ENCODE measurements around the gene CD46.

CD46 gene

GRCh38 chr1:207814469-207814868, 62.6 kb downstream of the CD46 start:
- DNase-seq (ENCODE audit: low spot score) = no peak

- DNase-seq (ENCODE audit: low spot score) = no peak
These were observed 63.6 kb downstream of the CD46 start for GRCh38 chr1:207815466-207815865.

DNA sequence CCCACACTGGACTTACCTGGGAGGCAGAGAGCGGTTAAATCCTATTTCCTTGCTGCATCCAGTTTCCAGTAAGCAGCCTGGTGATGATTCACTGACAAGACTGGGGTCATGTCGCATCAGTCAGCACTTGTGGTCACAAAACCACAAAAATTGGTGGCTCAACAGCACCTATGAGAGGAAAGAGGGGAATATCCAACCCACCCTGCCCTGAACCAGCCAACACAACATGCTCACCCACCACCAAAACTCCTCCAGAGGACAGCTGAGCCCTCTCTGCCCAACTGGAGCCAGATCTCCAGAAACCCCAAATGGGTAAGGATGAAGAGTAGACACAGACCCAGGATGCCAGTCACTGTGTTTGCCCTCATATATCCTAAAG, 64.0 kb downstream of the CD46 start:
- no peak for DNase-seq (ENCODE audit: low spot score)

- DNase-seq (ENCODE audit: low spot score) = no peak
These were observed 65.3 kb downstream of the CD46 start for GRCh38 chr1:207817166-207817565.

GRCh38 chr1:207817778-207818751, 66.2 kb downstream of the CD46 start:
- DNase-seq (ENCODE audit: low spot score) = no peak

DNA sequence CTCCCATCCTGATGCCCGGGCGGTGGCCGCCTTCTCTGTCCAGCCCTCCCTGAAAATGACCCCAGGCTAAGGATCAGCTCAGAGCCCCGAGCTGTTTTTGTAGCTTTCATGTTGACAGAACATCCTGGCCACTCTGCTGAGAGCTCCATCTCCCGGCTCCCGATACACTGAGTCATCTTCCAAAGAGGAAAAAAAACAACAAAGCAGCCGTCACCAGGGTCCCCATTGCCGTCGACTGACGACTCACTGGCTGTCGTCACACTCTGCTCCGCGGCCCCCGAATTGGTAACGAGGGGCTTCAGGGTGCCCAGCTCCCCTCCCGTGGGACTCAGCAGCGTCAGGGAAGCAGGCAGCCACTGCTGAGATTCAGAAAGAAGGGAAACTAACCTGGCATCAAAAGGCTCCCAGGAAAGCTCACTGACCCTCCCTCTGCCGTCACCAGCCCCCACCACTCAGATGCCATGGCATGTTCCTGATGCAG, 67.2 kb downstream of the CD46 start:
- no peak for DNase-seq (ENCODE audit: low spot score)

- no peak for DNase-seq (ENCODE audit: low spot score)
These were observed 69.0 kb downstream of the CD46 start for GRCh38 chr1:207820568-207821463.

DNA sequence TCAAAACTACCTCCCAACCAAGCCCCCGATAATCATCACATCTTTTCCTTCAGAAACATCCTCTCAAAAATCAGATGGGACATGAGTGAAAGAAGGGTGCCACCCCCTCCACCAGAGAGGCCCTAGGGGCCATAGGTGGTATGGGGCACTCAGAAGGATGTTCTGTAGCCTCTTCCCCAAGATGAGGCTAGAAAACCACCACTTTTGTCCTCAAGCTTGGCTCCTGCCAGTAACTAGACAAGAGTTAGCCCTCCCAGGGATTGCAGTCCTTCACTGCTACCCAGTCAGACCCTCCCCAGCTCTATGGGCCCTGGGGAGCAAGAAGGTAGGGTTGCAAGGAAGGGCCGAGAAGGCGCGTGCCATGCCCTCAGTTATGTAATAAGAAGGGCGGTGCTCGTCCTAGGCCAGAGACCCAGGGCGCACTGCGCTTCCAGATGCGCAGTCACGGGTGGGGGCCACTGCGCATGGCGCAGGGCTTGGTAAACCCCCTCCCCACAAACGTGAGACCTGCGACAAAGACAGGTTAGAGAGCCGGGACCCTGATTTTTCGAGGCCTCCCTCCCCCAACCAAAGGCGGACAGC, 69.7 kb downstream of the CD46 start:
- no peak for DNase-seq (ENCODE audit: low spot score)

- no peak for DNase-seq (ENCODE audit: low spot score)
These were observed 70.3 kb downstream of the CD46 start for GRCh38 chr1:207822124-207822601.

- peak; percentile 99 for DNase-seq (ENCODE audit: low spot score)
These were observed 71.0 kb downstream of the CD46 start for GRCh38 chr1:207822602-207823451.

DNA sequence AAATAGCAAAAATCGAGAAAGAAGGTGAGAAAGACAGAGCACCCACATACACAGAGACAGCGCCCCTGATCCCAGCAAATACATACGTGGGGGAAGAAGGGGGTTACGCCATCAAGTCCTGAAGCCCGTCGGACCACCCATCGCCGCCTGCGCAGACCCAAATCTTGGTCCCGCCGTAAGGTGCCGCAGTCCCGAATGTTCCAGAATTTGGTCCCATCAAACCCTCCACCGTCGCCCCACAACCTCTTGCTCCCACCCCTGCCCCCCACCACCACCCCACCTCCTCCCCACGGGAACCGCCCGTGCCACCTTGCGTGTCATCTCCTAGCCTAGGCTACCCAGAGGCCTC, 71.7 kb downstream of the CD46 start:
- no peak for DNase-seq (ENCODE audit: low spot score)

GRCh38 chr1:207823880-207824566, 72.2 kb downstream of the CD46 start:
- DNase-seq (ENCODE audit: low spot score) = peak; percentile 97

DNA sequence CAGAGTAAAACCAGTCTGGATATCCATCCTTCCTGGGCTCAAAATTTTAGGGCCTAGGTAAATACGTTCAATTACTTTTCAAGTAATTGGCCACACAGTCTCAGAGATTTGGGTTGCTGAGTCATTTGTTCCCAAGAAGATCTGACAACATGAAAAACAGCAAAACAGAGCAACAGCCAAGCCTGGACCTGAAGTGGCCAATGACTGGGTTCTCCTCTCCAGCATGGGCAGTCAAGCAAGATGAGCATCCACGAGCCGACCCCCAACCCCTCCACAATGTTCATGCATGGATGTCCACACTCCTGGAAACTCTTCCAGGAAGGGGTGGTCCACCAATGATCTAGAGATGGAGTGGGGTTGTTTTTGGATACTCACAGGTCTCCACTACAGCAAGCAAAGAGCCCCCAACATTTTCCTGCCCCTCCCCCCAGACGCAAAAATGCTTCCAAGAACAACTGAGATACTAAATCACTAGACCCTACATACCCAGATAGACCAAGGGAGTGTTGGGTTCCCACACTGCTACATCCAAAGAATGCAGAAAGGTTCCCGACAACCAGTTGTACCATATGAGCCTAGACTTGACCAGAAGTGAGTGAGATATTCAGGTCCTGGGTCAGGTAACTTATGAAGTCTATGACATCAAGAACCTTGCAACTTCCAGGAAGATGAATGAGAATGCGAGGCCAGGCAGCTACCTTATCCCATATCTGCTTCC, 73.0 kb downstream of the CD46 start:
- DNase-seq (ENCODE audit: low spot score) = no peak

- DNase-seq (ENCODE audit: low spot score) = no peak
These were observed 73.5 kb downstream of the CD46 start for GRCh38 chr1:207825409-207825695.

GRCh38 chr1:207825719-207826556, 74.1 kb downstream of the CD46 start:
- DNase-seq (ENCODE audit: low spot score) = no peak

GRCh38 chr1:207826557-207827487, 75.0 kb downstream of the CD46 start:
- no peak for DNase-seq (ENCODE audit: low spot score)

DNA sequence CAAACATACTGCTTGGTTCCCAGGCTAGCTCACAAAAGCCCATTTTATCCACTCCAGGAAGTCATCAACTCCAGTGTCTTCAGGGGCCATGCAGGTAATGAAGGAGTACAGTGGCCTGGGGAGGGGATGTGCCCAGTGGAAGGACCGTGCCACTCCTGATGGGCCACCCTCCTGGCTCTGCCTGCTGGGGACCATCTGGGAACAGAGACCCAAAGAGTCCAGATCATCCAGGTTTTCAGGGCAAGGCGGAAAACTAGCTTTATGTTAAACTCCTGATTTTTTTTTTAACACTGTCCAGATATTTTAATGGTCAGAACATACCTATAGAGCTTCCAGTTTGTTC, 75.6 kb downstream of the CD46 start:
- no peak for DNase-seq (ENCODE audit: low spot score)

DNA sequence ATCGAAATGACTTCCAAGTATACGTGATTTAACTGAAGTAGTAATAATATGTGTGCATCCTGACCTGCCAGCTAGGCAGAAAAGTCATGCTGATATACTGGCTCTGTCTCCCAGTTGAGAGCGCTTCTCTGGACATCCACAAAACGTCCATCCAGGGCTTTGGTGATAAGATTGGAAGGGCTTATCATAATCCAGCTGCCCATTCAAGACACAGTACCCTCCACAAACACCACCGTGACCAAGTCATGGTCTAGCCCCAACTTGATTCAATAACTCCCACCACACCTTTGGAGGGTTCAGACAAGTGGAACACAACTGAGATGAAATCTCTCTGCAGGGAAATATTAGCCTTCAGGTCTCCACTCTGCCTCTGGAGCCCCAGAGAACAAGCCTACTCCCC, 76.2 kb downstream of the CD46 start:
- no peak for DNase-seq (ENCODE audit: low spot score)
